NCI-H2227 (cell line): ENCODE results near the gene TPSG1.

Source experiments
- DNase-seq: peaks from one replicate; lab custom pipeline; 2025; ENCODE audit not compliant: unreplicated experiment; lab: John Stamatoyannopoulos, UW

The TPSG1 gene

GRCh38 chr16:1217526-1217925 is 7.5 kb downstream of the TPSG1 start:
- DNase-seq = no peak

GRCh38 chr16:1216681-1217400 is 8.2 kb downstream of the TPSG1 start:
- DNase-seq = no peak

- DNase-seq = no peak
These were observed 8.8 kb downstream of the TPSG1 start for GRCh38 chr16:1216296-1216619.

DNA sequence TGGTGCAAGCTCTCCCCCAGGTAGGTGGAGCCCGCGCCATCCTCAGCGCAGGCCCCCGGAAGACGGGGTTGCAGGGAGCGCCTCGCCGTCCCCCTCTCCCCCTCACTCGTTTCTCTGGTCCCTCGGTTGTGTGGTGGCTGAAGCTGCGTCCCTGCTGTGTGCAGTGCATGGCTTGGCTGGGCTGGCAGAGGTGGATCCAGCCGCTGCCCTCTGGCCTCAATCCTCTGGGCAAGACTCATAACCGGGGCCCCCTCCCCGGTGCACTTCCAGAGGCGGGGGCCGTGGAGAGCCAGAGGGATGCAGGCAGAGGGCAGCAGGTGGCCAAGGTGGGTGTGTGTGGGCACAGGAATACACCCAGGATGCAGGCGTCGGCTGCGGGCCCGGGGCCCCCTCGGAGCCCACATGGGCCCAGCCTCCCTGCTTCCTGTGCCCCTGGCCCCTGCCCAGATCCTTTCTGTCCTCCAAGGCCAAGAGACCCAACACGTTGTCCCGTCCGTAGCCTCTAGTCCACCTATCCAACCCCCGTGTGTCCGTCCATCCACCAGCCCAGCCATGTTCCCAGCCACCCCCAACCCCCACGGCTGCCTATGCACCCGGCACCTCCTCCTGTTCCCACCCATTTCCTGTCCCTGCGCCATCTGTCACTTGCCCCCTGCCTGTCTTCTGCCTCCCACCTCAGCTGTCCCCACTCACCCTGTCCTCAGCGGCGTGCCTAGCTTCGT is 9.3 kb downstream of the TPSG1 start:
- DNase-seq = no peak

DNA sequence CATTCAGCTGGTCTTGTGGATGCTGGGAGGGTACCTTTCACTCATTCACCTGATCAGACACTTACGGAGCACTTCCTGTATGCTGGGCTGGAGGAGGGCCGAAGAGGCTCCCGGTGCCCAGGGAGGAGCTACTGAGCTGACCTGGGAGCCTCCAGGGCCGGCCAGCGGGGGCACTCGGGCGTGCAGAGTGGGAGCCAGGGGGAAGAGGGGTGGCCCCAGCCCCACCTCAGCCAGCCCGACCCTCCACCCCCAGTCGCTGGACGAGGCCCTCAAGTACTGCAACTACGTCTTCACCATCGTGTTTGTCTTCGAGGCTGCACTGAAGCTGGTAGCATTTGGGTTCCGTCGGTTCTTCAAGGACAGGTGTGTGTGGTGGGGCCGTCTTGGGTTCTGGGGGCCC is 10.3 kb downstream of the TPSG1 start:
- no peak for DNase-seq

GRCh38 chr16:1213796-1214372 is 11.2 kb downstream of the TPSG1 start:
- DNase-seq = no peak

DNA sequence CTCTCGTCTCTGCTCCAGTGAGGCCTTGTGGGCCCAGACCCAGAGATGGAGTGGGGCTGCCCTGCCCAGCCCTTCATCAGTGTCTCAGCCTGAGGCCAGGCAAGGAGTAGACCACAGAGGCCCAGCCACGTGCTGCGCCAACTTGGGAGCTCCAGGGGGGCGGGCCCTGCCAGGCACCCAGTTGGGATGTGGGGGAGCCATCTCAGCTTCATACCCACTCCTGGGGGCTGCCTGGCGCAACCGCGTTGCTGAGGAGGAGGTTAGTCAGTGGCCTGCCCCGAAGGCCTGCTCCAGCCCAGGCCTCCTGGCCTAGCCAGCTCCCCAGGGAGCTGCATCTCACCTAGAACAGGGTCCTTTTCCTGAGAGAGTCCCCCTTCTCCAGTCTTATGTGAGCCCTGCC is 11.8 kb downstream of the TPSG1 start:
- no peak for DNase-seq

- DNase-seq = no peak
These were observed 12.4 kb downstream of the TPSG1 start for GRCh38 chr16:1212616-1213194.

- no peak for DNase-seq
These were observed 13.4 kb downstream of the TPSG1 start for GRCh38 chr16:1211451-1212268.

- no peak for DNase-seq
These were observed 14.6 kb downstream of the TPSG1 start for GRCh38 chr16:1210461-1210860.

DNA sequence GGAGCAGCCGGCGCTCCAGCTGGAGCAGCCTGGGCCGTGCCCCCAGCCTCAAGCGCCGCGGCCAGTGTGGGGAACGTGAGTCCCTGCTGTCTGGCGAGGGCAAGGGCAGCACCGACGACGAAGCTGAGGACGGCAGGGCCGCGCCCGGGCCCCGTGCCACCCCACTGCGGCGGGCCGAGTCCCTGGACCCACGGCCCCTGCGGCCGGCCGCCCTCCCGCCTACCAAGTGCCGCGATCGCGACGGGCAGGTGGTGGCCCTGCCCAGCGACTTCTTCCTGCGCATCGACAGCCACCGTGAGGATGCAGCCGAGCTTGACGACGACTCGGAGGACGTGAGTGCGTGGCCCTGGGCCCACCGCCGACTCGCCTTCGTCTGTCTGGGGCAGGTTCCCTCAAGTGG is 16.0 kb downstream of the TPSG1 start:
- no peak for DNase-seq

DNA sequence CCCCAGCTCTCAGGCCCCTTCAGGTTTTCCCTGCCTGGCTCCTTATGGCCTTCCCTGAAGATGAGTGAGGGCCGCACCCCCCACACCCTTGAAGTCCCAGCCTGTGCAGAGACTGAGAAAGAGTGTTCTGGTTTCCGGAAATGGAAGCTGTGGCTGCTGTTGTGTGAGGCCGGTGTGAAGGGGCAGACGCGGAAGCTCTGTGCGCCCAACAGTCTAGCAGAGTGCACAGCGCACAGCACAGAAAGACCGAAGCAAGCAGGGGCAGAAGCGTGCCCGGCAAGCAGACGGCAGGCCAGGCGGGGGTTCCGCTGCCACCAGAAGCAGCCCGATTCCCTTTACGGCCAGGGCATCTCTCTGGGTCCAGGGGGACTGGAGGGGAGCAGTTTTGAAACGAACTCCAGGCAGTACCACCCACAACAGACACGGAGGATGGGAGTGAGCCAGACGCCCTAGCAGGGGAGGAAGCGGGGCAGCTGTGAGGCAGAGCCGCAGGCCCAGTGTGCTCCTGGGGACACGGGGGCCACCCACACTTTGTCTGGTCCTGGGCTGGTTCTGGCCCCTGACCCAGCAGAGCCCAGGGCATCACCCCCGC is 16.7 kb downstream of the TPSG1 start:
- DNase-seq = no peak

DNA sequence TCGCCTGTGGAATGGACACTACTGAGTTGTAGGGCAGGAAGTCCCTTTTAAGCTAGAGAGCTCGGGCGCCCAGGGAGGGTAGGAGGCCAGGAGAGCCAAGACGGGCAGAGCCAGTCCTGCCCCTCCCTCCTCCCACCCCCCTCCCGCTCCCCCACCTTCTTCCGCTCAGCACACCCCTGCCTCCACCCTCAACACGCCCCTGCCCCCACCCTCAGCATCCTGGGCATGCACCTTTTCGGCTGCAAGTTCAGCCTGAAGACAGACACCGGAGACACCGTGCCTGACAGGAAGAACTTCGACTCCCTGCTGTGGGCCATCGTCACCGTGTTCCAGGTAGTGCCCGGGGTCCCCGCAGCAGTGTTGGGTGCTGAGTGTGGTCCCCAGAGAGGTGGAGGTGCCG is 18.3 kb downstream of the TPSG1 start:
- DNase-seq = no peak

GRCh38 chr16:1206326-1206725 is 18.7 kb downstream of the TPSG1 start:
- no peak for DNase-seq

DNA sequence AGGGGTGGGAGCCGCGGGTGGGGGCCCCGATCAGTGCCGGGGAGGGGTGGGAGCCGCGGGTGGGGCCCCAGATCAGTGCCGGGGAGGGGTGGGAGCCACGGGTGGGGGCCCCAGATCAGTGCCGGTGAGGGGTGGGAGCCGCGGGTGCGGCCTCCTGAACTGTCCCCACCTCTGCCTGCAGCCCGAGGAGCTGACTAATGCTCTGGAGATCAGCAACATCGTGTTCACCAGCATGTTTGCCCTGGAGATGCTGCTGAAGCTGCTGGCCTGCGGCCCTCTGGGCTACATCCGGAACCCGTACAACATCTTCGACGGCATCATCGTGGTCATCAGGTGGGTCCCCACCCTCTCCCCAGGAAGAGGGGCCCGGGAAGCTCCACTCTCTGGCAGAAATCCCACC is 20.1 kb downstream of the TPSG1 start:
- DNase-seq = no peak

GRCh38 chr16:1202274-1202673 is 22.8 kb downstream of the TPSG1 start:
- no peak for DNase-seq

GRCh38 chr16:1201444-1201843 is 23.6 kb downstream of the TPSG1 start:
- DNase-seq = no peak

GRCh38 chr16:1200014-1200627 is 24.9 kb downstream of the TPSG1 start:
- DNase-seq = no peak

DNA sequence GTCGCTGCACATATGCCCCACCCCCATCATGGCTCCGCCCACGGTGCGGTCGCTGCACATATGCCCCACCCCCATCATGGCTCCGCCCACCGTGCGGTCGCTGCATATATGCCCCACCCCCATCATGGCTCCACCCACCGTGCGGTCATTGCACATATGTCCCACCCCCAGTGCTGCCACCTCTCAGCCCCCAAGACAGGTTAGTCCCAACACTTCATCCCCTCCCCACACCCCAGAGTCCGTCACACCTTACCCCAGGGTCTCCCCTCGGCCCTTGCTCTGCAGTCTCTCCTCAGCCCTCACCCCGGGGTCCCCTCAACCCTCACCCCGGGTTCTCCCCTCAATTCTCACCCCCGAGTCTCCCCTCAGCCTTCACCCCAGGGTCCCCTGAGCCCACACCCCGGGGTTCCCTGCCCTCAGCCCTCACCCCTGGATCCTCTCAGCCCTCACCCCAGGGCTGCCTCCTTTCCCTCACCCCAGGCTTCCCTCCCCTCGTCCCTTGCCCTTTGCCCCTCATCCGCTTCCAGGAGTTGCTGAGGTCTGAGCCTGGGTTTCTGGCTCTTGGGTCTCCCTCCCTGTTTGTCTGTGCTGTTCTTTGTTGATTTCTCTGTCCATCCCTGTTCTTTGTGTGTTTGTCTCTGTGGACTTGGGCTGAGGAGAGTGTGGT is 25.6 kb downstream of the TPSG1 start:
- no peak for DNase-seq
